Measurements from ENCODE around the gene STAT5B. TPM values are rescaled to one million over a fixed set of nuclear protein-coding genes. Genes with fewer than 3 reads are reported as not detected.

The STAT5B gene
- total and polyA plus RNA-seq, 2 of the 13 experiments (the other 11 are each of a cell fraction or from before 2014, with no cell fraction given), result 21.0 to 42.8 TPM

DNA sequence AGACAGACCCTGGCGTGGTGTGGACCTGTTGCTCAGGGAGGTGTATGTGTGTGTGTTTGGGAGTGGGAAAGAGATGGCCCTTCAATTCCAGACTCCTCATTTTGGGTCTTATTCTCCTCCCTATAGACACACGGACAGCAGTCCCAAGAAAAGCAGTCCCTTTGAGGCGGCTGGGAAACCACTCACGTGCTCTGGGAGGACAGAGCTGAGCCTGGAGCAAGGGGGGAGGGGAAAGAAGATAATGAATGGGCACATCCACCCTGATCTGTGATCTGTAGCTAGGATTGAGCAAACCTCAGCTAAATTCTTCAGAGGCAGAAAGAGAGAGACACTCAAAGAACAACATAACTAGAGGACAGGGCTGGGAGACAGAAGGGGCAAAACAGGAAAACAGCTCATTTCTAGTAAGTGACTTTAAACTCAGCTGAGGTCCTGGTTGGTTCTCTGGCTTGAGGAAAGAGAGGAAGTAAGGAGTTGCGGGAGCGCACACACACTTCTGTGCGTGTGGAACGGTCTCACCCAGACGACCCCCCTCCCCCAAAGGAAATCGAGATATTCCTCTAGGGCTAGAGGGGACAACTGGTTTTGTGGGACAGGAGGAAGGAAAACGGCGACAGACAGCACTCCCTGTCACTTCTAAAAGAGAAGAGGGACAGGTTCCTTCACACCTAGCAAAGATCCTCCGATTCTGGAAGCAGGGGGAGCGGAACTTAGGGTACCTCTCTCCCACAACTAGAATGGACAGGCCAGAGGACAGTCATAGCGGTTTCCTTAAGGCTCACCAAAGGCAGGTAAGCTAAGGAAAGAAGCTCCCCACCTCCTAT, 122.1 kb downstream of the STAT5B start:
- Histone ChIP-seq H3K4me1 (ENCODE audit: insufficient read depth, low read length) (peaks cover 48% of the 10 kb centered on the region), H3K27ac (ENCODE audit: extremely low read length, insufficient read depth, low read length) (peak overlapping the region; percentile 71), H3K9me3 (ENCODE audit: low read length) (no peaks in the 10 kb centered on the region), H3K4me3 (replicated peaks in 1 of 3; ENCODE audit: insufficient read depth in 1 of 3, low read depth in 2 of 3, low read length in 3 of 3) (peak overlapping the region; percentile 95 to 100 (median 97)), H3K4me2 (ENCODE audit: low read depth, low read length) (peak overlapping the region; percentile 94), H3K79me2 (ENCODE audit: insufficient read depth, low read length) (peaks cover 51% of the 10 kb centered on the region), H2AFZ (ENCODE audit: low read length) (no peak overlapping the region), H4K20me1 (ENCODE audit: insufficient read depth, low read length) (peaks cover 5% of the 10 kb centered on the region; the same call in 1 of the 2 replicates), H3K36me3 (replicated peaks in 1 of 2; ENCODE audit: control insufficient read depth in 1 of 2, insufficient read depth in 2 of 2, low read length in 2 of 2) (peaks cover 1 to 8% of the 10 kb centered on the region in 2 experiments; a peak in 2 of 5 replicates), H3K27me3 (ENCODE audit: control insufficient read depth in 1 of 2, insufficient read depth in 2 of 2, low read length in 2 of 2) (no peaks in the 10 kb centered on the region; a peak in 1 of 5 replicates), H3K9ac (ENCODE audit: insufficient read depth, low read depth, low read length) (peak overlapping the region; percentile 94)
- WGBS (ENCODE audit: low lambda C conversion rate), result 2% methylated on average over 15 of the region's 15 CpGs
- peak; percentile 39 for ATAC-seq
- intact Hi-C loops (cut with micrococcal nuclease; ENCODE audit: unreplicated experiment) (no loop called here), in situ Hi-C loops (cut with HindIII; ENCODE audit: extremely low pct_ligation_motif_present, low pct_unique_long_range_greater_than_20kb) (no loop called here)
- DNase-seq (ENCODE audit: low spot score), result peak; percentile 71
- BruUV-seq (replicated peaks), result TSS peak; percentile 95
- FAIRE-seq, result no peak
- ChIA-PET CTCF (ENCODE audit: low intra/inter-chr PET ratio, low total read pairs) (no interaction called here), POLR2A (interaction anchor here (0.5 to 2.6 kb wide), 21 partner anchors 9 to 466 kb away, joined by 3 to 20 read pairs (median 4); partner anchors contain the start of genes DHX58, DNAJC7, GHDC and KAT2A)
- TF ChIP-seq, protein P1, sequence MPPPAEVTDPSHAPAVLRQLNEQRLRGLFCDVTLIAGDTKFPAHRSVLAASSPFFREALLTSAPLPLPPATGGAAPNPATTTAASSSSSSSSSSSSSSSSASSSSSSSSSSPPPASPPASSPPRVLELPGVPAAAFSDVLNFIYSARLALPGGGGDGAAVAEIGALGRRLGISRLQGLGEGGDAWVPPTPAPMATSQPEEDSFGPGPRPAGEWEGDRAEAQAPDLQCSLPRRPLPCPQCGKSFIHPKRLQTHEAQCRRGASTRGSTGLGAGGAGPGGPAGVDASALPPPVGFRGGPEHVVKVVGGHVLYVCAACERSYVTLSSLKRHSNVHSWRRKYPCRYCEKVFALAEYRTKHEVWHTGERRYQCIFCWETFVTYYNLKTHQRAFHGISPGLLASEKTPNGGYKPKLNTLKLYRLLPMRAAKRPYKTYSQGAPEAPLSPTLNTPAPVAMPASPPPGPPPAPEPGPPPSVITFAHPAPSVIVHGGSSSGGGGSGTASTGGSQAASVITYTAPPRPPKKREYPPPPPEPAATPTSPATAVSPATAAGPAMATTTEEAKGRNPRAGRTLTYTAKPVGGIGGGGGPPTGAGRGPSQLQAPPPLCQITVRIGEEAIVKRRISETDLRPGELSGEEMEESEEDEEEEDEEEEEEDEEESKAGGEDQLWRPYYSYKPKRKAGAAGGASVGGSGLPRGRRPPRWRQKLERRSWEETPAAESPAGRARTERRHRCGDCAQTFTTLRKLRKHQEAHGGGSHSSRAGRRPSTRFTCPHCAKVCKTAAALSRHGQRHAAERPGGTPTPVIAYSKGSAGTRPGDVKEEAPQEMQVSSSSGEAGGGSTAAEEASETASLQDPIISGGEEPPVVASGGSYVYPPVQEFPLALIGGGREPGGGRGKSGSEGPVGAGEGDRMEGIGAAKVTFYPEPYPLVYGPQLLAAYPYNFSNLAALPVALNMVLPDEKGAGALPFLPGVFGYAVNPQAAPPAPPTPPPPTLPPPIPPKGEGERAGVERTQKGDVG (CRISPR knock-in tag; IDR thresholded peaks at IDR 0.05; ENCODE audit: borderline replicate concordance), result no peak
- TF ChIP-seq KLF16 (CRISPR knock-in tag; IDR thresholded peaks at IDR 0.05) (0 out of 4 replicates have a peak, but pooled peaks of 1 of the 2 experiments have one; percentile 54), CEBPB (IDR thresholded peaks at IDR 0.05; ENCODE audit: borderline replicate concordance, low read depth, low read length) (peak; percentile 41; the same call in 1 of the 2 replicates), CBX5 (CRISPR knock-in tag; IDR thresholded peaks at IDR 0.05; ENCODE audit: borderline replicate concordance) (no peak), ZNF746 (CRISPR knock-in tag; IDR thresholded peaks at IDR 0.05) (0 out of 2 replicates have a peak, but pooled peaks have one; percentile 4), ELF3 (CRISPR knock-in tag; IDR thresholded peaks at IDR 0.05) (peak; percentile 21; the same call in 1 of the 2 replicates), MAF1 (CRISPR knock-in tag; IDR thresholded peaks at IDR 0.05; ENCODE audit: borderline replicate concordance) (0 out of 2 replicates have a peak, but pooled peaks have one; percentile 10)
- TF ChIP-seq, protein P2, sequence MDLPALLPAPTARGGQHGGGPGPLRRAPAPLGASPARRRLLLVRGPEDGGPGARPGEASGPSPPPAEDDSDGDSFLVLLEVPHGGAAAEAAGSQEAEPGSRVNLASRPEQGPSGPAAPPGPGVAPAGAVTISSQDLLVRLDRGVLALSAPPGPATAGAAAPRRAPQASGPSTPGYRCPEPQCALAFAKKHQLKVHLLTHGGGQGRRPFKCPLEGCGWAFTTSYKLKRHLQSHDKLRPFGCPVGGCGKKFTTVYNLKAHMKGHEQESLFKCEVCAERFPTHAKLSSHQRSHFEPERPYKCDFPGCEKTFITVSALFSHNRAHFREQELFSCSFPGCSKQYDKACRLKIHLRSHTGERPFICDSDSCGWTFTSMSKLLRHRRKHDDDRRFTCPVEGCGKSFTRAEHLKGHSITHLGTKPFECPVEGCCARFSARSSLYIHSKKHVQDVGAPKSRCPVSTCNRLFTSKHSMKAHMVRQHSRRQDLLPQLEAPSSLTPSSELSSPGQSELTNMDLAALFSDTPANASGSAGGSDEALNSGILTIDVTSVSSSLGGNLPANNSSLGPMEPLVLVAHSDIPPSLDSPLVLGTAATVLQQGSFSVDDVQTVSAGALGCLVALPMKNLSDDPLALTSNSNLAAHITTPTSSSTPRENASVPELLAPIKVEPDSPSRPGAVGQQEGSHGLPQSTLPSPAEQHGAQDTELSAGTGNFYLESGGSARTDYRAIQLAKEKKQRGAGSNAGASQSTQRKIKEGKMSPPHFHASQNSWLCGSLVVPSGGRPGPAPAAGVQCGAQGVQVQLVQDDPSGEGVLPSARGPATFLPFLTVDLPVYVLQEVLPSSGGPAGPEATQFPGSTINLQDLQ (CRISPR knock-in tag; IDR thresholded peaks at IDR 0.05), result 0 out of 2 replicates have a peak, but pooled peaks have one; percentile 37
- TF ChIP-seq, protein P3, sequence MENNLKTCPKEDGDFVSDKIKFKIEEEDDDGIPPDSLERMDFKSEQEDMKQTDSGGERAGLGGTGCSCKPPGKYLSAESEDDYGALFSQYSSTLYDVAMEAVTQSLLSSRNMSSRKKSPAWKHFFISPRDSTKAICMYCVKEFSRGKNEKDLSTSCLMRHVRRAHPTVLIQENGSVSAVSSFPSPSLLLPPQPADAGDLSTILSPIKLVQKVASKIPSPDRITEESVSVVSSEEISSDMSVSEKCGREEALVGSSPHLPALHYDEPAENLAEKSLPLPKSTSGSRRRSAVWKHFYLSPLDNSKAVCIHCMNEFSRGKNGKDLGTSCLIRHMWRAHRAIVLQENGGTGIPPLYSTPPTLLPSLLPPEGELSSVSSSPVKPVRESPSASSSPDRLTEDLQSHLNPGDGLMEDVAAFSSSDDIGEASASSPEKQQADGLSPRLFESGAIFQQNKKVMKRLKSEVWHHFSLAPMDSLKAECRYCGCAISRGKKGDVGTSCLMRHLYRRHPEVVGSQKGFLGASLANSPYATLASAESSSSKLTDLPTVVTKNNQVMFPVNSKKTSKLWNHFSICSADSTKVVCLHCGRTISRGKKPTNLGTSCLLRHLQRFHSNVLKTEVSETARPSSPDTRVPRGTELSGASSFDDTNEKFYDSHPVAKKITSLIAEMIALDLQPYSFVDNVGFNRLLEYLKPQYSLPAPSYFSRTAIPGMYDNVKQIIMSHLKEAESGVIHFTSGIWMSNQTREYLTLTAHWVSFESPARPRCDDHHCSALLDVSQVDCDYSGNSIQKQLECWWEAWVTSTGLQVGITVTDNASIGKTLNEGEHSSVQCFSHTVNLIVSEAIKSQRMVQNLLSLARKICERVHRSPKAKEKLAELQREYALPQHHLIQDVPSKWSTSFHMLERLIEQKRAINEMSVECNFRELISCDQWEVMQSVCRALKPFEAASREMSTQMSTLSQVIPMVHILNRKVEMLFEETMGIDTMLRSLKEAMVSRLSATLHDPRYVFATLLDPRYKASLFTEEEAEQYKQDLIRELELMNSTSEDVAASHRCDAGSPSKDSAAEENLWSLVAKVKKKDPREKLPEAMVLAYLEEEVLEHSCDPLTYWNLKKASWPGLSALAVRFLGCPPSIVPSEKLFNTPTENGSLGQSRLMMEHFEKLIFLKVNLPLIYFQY (CRISPR knock-in tag; IDR thresholded peaks at IDR 0.05; ENCODE audit: borderline replicate concordance), result peak; percentile 0; the same call in 1 of the 2 replicates
